GM19467 (cell line): Measurements from ENCODE around the gene GALNT6.

ENCODE experiments used
- ATAC-seq: cut with Tn5 transposase; IDR thresholded peaks from one replicate; pipeline ENCODE4 v1.9.1; 2021; ENCODE audit warnings: mild to moderate bottlenecking, moderate library complexity; ENCODE audit not compliant: unreplicated experiment

GALNT6 gene

GRCh38 chr12:51391283-51392123, at the start of gene GALNT6:
Gene GALNT6 (minus strand): TSS chr12:51391406. CDS start chr12:51379781, 11,625 bp downstream.
- ATAC-seq = peak; percentile 40

DNA sequence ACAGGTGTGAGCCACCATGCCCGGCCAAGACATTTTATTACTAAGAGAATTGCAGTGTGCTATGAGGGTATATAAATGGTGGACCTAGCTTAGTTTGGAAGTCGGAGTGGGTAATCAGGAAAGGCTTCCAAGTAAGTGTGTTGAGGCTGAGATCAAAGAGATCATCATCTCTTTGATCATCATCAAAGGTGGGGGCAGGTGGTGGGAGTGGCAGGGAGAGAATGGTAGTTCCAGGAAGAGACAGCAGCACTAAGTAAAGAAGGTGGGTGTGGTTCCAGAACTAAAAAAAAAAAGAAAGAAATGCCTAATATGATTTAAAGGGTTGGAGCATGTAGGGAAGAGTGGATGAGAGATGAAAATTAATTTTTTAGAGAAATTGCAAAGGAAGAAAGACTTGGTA, 48.1 kb upstream of the GALNT6 start:
- ATAC-seq = no peak

- ATAC-seq = no peak
Measured at GRCh38 chr12:51437431-51437830, 46.2 kb upstream of the GALNT6 start.

DNA sequence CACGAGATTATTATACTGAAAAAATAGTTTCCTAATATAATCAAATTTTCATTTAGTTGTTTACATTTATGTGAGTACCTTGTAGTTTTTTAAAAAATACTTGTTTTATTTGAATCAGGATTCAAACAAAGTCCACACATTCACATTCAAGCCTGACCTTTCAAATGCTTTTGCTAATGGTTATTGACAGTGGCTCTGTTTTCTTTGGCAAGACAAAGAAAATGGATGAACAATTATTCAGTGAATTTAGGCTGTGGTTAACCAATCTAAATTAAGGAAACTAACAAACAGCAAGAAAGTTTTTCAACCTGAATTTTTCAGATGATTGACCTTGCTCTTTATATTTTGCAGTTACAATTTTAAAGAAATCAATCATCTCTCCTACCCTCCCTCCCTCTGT, 43.1 kb upstream of the GALNT6 start:
- ATAC-seq = no peak

DNA sequence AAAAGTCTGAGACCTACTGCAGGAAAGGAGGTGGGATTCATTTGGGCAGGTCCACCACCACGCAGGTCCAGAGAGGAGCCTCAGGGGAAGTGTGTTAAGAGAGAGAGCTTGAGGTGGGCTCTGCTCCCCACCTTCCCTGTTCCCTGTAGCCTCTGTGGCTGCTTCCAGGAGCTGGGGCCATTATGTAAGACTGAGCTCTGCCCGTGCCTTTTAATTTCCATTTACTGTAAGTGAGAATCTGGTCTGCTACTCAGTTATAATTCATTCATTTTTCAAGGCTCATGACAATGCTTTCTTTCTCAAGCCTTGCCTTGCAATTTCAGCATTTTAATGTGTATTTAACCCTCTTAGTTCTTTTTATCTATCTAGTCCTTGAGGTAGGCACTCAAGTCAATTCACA, 41.7 kb upstream of the GALNT6 start:
- no peak for ATAC-seq

GRCh38 chr12:51430196-51430895, 39.1 kb upstream of the GALNT6 start:
- no peak for ATAC-seq

DNA sequence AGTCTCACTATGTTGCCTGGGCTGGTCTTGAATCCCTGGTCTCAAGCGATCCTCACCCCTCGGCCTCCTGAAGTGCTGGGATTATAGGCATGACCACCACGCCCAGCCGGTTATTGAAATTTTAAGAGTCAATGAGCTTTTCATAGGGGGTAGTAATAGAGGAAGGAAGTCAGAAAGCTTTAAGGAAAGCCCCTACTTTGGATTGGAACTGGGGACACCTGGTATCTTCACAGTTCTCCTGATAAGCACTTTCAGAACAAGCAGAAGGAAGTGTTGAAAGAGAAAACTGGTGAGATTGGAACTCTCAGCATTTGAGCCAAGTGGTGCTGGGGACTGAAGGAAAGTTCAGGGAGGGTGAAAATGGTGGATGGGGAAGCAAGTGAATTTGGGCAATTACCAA, 38.5 kb upstream of the GALNT6 start:
- ATAC-seq = no peak

GRCh38 chr12:51428256-51428655, 37.0 kb upstream of the GALNT6 start:
- ATAC-seq = no peak

GRCh38 chr12:51424662-51425539, 33.7 kb upstream of the GALNT6 start, which contains the start of gene SLC4A8:
Gene SLC4A8 (plus strand): TSS chr12:51424831. CDS start chr12:51424988, 157 bp downstream.
- ATAC-seq = peak; percentile 95

DNA sequence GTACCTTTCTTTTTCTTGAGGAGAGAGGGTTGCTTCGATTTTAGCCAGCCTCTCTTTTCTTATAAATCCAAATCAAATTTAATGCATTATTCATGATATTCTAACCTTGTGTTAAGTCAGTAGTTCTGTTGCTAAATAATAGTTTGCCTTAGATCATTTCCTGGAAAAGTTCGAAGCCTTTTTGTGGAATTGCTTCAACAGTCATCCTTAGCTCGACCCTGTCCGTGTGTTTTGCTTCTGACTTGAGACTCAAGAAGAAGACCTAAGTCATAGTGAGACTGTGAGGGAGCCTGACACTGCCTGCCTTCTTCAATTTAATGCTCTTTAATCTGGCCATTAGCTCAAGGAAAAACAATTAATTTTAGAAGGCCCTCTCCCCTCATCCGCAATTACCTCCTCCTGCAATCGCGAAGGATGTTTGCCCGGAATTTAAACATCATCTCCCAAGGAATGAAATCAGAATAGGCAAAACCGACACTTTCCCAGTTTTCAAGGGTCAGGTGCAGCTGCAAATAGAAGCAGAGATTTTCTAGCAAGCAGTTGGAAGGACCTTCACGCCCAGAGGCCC, 33.0 kb upstream of the GALNT6 start:
- no peak for ATAC-seq

- no peak for ATAC-seq
Measured at GRCh38 chr12:51421266-51421884, 30.2 kb upstream of the GALNT6 start.

DNA sequence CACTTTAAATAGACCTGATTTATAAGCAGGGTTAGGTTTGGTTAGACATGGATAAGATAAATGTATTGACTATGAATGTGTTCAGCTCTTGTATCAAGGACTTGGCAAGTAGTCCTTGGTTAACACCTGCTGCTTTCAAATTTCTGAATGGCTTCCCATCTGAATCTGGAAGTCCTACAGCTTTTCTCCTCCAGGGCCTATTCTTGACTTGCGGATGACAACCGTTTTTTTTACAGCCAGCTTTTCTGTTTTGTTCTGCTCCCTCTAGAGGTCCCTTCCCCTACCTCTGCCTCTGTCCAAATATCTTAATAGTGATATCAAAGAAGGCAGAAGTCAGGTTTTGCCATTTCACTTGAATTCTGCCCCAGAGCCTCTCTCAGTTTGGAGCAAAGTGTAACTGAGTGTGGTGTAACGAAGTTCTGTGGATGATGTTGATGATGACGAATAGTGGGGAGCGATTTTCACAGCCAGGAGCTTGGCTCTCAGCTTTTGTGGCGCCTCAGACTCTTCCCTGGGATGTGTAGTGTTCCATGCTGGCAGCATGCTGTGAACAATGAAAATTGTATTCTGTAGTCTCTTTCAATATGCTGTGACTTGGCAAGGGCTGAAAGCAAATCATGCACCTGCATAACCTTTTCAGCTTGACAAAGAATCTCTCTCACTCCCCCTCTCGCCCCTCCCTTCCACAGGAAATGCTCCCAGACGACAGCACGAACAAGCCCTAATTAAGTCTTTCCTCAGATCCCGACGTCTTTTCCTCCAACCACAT, 28.4 kb upstream of the GALNT6 start:
- no peak for ATAC-seq

- no peak for ATAC-seq
Measured at GRCh38 chr12:51417826-51418225, 26.6 kb upstream of the GALNT6 start.

DNA sequence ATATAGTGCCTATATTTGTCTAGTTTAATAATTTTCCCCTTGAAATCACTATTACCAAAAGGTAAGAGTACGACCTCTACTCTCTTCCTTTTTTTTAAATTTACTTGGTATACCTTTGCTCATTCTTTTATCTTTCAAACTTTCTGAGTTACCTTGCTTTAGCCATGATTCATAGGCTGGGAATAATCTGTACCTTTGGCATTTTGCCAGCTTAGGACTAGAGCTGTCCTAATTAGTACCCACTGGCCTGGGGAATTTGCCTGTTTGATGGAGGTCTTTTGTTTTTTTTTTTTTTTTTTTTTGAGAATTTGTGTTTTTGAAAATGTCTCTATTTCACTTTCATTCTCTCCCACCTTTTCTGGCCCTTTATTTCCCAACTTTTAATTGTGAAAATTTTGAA, 24.7 kb upstream of the GALNT6 start:
- no peak for ATAC-seq

DNA sequence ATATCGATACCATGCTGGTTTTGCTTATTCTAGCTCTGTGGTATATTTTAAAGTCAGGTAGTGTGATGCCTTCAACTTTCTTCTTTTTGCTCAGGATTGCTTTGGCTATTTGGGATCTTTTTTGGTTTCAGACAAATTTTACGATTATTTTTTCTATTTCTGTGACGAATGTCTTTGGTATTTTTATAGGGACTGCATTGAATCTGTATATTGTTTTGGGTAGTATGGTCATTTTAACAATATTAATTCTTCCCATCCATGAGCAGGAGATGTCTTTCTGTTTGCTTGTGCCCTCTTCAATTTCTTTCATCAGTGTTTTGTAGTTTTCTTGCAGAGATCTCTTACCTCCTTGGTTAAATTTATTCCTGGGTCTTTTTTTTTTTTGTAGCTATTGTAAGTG, 22.6 kb upstream of the GALNT6 start:
- no peak for ATAC-seq

GRCh38 chr12:51413149-51413548, 21.9 kb upstream of the GALNT6 start:
- no peak for ATAC-seq

DNA sequence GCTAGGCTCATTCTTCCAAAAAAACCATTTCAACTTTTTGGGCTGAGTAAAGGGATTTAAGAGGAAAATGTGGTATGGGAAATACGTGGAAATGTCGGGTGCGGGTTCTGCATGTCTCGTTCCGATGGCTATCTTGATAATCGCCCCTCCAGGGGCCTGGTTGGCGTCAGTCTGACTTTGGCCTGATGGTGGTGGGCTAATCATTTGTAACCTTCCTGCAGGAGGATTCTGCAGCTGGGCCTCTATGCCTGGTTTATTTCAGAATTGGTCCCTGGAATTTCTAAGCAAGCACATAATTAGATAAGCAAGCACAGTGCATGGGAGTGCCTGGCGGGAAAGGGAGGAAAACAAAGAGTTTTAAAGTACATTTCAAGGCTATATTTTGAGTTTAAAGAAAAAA, 18.6 kb upstream of the GALNT6 start:
- ATAC-seq = no peak

DNA sequence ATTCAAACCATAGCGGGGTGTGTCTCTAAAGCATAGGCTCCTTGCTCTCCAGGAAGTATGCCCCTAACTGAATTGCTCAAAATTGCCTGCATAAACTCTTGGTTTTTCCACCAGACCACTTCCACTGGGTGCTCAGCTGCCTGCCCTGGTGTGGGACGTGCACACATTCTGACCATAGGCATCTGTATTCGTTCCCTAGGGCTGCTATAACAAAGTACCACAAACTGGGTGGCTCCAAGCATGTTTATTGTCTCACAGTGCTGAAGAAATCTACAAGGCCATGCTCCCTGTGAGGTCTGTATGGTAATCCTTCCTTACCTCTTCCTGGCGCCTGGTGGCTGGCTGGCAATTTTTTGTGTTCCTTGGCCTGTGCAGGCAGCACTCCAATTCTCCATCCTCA, 16.4 kb upstream of the GALNT6 start:
- no peak for ATAC-seq

DNA sequence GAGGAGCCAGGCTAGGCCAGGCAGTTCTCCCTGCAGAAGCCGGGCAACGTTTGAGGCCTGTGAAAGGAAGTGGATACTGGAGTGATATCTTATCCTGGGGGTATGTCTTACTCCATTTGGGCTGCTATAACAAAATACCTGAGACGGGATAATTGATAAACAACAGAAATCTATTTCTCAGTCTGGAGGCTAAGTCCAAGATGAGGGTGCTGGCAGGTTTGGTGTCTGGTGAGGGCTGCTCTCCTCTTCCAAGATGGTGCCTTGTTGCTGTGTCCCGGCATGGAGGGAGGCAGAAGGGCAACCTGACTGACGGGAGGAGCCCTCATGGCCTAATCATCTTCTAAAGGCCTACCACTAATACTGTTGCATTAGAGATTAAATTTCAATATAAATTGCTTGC, 15.7 kb upstream of the GALNT6 start:
- no peak for ATAC-seq

DNA sequence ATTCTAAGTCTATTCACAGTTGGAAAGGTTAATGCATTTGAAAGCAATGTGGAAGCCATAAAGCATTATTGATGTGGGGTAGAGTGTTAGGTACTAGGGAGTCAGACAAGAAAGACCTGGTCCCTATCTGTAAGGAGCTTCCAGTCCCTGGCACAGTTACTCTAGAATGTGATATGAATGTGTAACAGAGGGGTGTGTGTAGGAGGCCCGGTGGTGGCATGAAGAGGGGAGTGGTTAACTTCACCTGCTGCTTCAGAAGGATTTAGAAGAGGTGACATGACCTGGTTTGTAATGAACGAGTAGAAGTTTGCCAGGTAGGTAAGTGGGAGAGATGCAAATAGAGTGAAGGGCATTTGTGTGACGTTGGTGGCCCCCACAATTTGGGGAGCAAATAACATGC, 15.1 kb upstream of the GALNT6 start:
- ATAC-seq = no peak
